Smooth muscle cell (in vitro differentiated cells): Measurements from ENCODE around the gene EXOC6. TPM values are rescaled to one million over a fixed set of nuclear protein-coding genes. Genes with fewer than 3 reads are reported as not detected.
A peak's percentile ranks its signal among the peaks of the same experiment; 100 is the strongest.

Experiments
- DNase-seq: peaks from one replicate; lab custom pipeline; 2025; ENCODE audit not compliant: unreplicated experiment; lab: John Stamatoyannopoulos, UW
- H2AFZ ChIP-seq: fragments of 200-600 bp; sonication (generic); 2 replicates; pipeline ENCODE4 v1.6.0; 2016; ENCODE audit warnings: antibody characterized with exemption, low read depth, mild to moderate bottlenecking
- H3F3A ChIP-seq: fragments of 200-600 bp; sonication (generic); 2 replicates; pipeline ENCODE4 v1.6.0; 2017; ENCODE audit warnings: antibody characterized with exemption, low read depth
- H3K27ac ChIP-seq: fragments of 200-600 bp; sonication (generic); 2 replicates; pipeline ENCODE4 v1.5.1; 2016; ENCODE audit warnings: low read depth, mild to moderate bottlenecking
- H3K27me3 ChIP-seq: fragments of 200-600 bp; sonication (generic); 2 replicates; pipeline ENCODE4 v1.6.1; 2016; ENCODE audit warnings: low read depth, mild to moderate bottlenecking
- H3K36me3 ChIP-seq: fragments of 200-600 bp; sonication (generic); 2 replicates; pipeline ENCODE4 v1.5.1; 2016; ENCODE audit warnings: low read depth
- H3K4me1 ChIP-seq: fragments of 200-600 bp; sonication (generic); 2 replicates; pipeline ENCODE4 v1.5.1; 2016; ENCODE audit warnings: low read depth
- H3K4me2 ChIP-seq: fragments of 200-600 bp; sonication (generic); 2 replicates; pipeline ENCODE4 v1.6.0; 2016; ENCODE audit warnings: mild to moderate bottlenecking
- H3K4me3 ChIP-seq: fragments of 200-600 bp; sonication (generic); 2 replicates; pipeline ENCODE4 v1.5.1; 2016; ENCODE audit warnings: mild to moderate bottlenecking
- H3K79me2 ChIP-seq: fragments of 200-600 bp; sonication (generic); 2 replicates; pipeline ENCODE4 v1.6.0; 2016; ENCODE audit warnings: low read depth, mild to moderate bottlenecking
- H3K9ac ChIP-seq: fragments of 200-600 bp; sonication (generic); 2 replicates; pipeline ENCODE4 v1.6.0; 2016; ENCODE audit warnings: low read depth
- H3K9me3 ChIP-seq: fragments of 200-600 bp; sonication (generic); replicated peaks from 2 replicates; pipeline ENCODE4 v1.5.1; 2016; ENCODE audit warnings: low read depth
- H4K20me1 ChIP-seq: fragments of 200-600 bp; sonication (generic); 2 replicates; pipeline ENCODE4 v1.6.0; 2016; ENCODE audit warnings: low read depth
- WGBS: methylation state at CpG from one replicate; pipeline ENCODE4 v1.1.7; 2016; ENCODE audit warnings: low lambda C conversion rate; 5-methylcytosine and 5-hydroxymethylcytosine counted together
- polyA plus RNA-seq: library from polyadenylated mRNA; unstranded; fragments of >200 nt; fragmentation: Nextera tagmentation; extraction: Ambion mirVana; gene quantifications from 2 replicates; pipeline ENCODE4 v1.2.1, GENCODE V29; 2016
- total RNA-seq: library from RNA; depleted of rRNA; stranded (reverse); fragments of >200 nt; gene quantifications from 2 replicates; pipeline ENCODE4 v1.2.3, GENCODE V29; 2014
- TF ChIP-seq, protein P1 (sequence below): fragments of 200-600 bp; sonication (generic); IDR thresholded peaks from 2 replicates; pipeline ENCODE4 v1.5.1; 2017; ENCODE audit warnings: borderline replicate concordance, mild to moderate bottlenecking, antibody characterized with exemption; ENCODE audit not compliant: insufficient read depth, poor library complexity, severe bottlenecking

Gene EXOC6
- total and polyA plus RNA-seq, 2 experiments from 2014 or later: 1.7 to 5.2 TPM

GRCh38 chr10:92813979-92814378 lies 34.3 kb upstream of the EXOC6 start:
- Histone ChIP-seq H3K9ac (no peak overlapping the region), H3K27me3 (peaks cover 85% of the 10 kb centered on the region), H3K4me2 (no peak overlapping the region), H3K4me1 (peaks cover 23% of the 10 kb centered on the region), H3K79me2 (no peaks in the 10 kb centered on the region), H3K9me3 (no peaks in the 10 kb centered on the region), H4K20me1 (no peaks in the 10 kb centered on the region), H3K4me3 (no peak overlapping the region), H3F3A (no peaks in the 10 kb centered on the region), H3K36me3 (no peaks in the 10 kb centered on the region), H2AFZ (no peak overlapping the region), H3K27ac (no peak overlapping the region)
- TF ChIP-seq, protein P1, sequence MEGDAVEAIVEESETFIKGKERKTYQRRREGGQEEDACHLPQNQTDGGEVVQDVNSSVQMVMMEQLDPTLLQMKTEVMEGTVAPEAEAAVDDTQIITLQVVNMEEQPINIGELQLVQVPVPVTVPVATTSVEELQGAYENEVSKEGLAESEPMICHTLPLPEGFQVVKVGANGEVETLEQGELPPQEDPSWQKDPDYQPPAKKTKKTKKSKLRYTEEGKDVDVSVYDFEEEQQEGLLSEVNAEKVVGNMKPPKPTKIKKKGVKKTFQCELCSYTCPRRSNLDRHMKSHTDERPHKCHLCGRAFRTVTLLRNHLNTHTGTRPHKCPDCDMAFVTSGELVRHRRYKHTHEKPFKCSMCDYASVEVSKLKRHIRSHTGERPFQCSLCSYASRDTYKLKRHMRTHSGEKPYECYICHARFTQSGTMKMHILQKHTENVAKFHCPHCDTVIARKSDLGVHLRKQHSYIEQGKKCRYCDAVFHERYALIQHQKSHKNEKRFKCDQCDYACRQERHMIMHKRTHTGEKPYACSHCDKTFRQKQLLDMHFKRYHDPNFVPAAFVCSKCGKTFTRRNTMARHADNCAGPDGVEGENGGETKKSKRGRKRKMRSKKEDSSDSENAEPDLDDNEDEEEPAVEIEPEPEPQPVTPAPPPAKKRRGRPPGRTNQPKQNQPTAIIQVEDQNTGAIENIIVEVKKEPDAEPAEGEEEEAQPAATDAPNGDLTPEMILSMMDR: no peak
- WGBS: 68% methylated on average over 4 of the region's 4 CpGs
- DNase-seq: no peak

DNA sequence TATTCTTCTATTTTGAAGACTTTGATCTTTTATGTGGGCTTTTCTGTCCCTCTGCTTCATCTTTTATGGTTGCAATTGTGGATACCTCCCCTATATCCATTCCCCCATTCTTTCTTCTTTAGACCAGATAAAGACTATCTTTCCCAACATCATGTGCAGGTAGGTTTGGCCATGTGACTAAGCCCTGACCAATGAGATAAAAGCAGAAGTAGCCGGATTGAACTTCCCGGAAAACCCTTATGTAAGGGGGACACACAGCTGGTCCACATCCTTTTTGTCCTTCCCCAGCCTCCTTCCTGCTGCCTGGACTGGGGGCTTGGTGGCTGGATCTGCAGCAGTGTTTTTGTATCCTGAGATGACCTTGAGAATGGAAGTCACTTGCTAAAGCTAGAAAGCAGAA lies 33.5 kb upstream of the EXOC6 start:
- Histone ChIP-seq H3K9me3 (no peaks in the 10 kb centered on the region), H3K79me2 (no peaks in the 10 kb centered on the region), H3K36me3 (no peaks in the 10 kb centered on the region), H3K27ac (no peak overlapping the region), H3F3A (no peaks in the 10 kb centered on the region), H3K4me1 (peaks cover 23% of the 10 kb centered on the region), H3K9ac (no peak overlapping the region), H2AFZ (no peak overlapping the region), H3K4me3 (no peak overlapping the region), H3K27me3 (peaks cover 76% of the 10 kb centered on the region), H4K20me1 (no peaks in the 10 kb centered on the region), H3K4me2 (no peak overlapping the region)
- DNase-seq: no peak
- 95% methylated on average over 2 of the region's 2 CpGs for WGBS
- TF ChIP-seq, protein P1: no peak

DNA sequence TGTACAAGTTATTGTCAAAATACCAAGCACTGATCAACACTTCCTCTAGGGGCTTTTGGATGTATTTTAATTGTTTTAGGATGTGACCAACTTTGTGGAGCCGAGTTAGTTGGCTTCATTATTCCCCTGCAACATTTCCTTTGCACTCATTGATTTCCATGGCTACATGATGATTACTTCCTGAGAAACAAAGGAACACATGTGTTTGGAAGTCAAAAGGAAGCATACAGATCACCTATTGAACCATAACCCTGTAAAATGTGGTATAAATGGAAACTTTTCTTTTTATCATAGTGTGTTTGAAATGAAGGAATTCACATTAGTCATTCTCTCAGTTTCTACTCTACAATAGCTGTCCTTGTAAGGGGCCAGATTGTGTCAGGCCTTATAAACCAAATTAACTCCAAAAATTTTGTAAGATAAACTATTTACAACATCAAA lies 32.2 kb upstream of the EXOC6 start:
- Histone ChIP-seq H3K27me3 (peaks cover 63% of the 10 kb centered on the region), H3K79me2 (no peaks in the 10 kb centered on the region), H3K36me3 (no peaks in the 10 kb centered on the region), H3K9ac (no peak overlapping the region), H2AFZ (no peak overlapping the region), H3K27ac (no peak overlapping the region), H3K4me3 (no peak overlapping the region), H3K4me1 (peaks cover 12% of the 10 kb centered on the region), H3F3A (peaks cover under 1% of the 10 kb centered on the region), H4K20me1 (no peaks in the 10 kb centered on the region), H3K4me2 (no peak overlapping the region), H3K9me3 (no peaks in the 10 kb centered on the region)
- DNase-seq: no peak
- TF ChIP-seq, protein P1: no peak
- 86% methylated on average over 1 of the region's 1 CpG for WGBS

DNA sequence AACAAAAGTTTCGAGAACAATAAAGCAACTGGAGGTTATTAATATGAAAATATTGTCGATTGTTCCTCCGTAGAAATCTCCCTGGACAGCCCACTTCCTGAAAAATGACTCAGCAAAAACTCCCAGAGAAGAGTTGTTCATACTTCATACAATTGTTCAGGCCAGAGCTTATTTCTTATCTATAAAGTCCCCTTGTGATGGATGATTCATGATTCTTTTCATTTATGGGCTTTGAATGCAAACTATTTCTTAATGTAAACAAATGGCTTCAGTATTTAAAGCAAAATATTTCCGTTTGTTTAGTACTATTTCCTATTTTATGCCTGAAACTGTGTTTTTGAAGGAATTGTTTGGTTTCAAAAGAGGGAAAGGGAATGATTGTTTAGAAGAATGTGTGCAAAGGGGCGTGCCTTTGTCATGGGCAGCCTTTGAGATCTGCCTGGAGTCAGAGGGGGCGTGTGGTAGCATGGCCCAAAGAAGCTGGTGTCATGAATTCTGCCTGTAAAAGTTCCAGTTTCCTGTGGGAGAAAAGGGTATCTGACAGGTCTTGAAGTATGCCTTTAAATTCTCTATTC lies 26.2 kb upstream of the EXOC6 start:
- no peaks in the 10 kb centered on the region for H3K36me3 ChIP-seq
- peak overlapping the region; percentile 54 for H2AFZ ChIP-seq
- peaks cover 8% of the 10 kb centered on the region for H3F3A ChIP-seq
- no peak overlapping the region for H3K4me3 ChIP-seq
- TF ChIP-seq, protein P1: no peak
- no peaks in the 10 kb centered on the region for H4K20me1 ChIP-seq
- no peak for DNase-seq
- H3K9me3 ChIP-seq: no peaks in the 10 kb centered on the region
- peaks cover 3% of the 10 kb centered on the region for H3K4me1 ChIP-seq
- peaks cover 9% of the 10 kb centered on the region for H3K27me3 ChIP-seq
- WGBS: 40% methylated on average over 6 of the region's 6 CpGs
- peak overlapping the region; percentile 91 for H3K27ac ChIP-seq
- no peaks in the 10 kb centered on the region for H3K79me2 ChIP-seq
- H3K4me2 ChIP-seq: peak overlapping the region; percentile 78
- H3K9ac ChIP-seq: peak overlapping the region; percentile 37
